ENCODE results near the gene CAMSAP1.

CAMSAP1 gene

DNA sequence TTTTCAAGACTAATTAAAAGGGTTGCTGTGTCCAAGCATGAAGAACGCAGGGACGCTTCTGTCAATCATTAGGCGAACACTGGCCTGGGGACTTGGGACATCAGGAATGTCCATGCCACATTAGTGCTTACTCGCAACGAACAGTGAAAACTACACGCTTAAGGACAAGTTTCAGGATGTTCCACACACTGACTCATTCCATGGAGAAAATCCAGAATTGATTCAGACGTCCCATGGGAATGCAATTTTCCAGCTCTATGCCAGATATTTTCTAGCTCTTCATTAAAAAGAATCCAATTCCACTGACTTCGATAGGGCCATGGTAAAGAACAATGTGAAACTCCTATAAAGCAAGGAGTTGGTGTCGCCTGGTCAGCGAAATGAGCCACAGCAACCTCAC, 98.2 kb downstream of the CAMSAP1 start:
- DNase-seq = no peak

DNA sequence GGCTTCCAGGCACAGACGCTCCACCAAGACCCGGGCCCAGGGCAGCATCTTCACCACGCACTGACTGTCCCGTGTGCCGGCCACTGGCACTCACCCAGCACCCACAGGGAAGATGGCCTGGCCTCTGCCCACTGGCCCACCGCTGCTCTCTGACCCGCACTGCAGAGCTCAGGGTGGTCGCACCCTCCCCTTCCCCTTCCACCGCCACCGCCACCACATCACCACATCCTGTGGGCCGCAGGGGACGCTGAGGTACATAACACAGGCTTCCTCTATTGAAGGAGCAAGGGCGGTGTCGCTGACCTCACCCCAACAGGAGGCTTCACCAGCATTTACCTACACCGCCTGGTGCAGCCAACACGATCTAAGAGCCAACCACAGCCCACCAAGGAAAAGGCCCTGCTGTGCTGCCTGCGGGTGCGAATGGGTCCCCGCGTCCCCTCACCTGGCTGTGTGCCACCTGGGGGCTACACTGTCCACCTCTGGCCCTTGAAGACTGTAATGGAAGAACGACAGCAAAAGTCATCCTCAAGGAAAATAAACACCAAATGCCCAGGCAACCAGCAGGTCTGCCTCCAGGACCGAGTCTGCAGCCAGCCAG, 101.8 kb downstream of the CAMSAP1 start:
- no peak for DNase-seq

DNA sequence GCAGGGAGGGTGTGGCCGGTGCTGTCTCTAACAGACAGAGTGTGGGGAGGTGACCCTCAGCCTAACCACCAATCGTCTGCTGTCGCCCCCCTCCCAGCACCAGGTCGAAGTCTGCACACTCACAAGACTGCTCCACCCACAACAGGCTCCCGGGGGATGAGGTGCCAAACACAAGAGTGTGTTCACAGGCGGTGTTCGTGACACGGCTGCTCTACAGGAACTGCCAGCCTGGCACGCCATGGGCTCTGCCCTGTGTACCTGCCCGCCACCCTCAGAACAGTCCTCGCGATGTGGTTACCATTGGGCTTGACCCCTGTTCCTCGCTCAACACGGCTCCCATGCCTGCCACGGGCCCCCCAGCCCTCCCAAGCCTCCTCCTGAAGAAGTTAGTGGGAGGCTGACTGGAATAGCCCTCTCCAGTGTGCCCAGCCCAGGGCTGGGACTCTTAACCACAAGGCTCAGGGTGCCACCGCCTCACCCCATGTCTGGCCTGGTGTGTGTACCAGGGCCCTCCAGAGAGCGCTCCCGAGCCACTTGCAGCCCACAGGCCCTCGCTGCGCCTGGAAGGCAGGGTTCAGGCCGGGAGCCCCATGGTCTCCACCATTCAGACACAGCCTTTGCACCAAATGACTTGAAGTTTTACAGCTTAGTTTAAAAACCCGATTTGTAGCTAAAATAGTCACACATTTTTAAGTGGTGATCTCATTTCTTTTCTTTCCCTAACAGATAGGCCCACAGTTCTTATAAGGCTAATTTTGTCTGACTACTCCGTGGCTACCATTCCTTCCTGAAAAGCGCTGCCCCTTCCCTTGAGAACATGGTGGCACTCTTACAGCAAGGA, 102.5 kb downstream of the CAMSAP1 start:
- no peak for DNase-seq

DNA sequence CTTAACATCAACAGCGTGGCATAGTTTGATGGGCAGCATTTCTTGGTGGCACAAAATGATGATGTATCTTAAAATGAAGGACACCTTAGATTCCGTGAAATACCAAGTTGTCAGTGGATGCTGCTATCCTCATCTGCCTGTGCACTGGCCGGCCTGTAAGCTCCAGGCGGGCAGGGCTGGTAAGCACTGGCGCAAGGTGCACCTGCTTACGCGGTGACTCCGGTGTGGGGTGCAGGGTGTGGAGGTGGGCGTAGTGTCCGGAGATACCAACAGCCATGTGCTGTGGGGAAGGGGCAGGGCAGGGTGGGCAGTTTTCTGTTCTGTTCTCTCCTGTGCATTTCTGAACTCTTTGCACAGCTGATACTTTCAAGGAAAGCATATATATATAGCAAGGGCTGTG, 103.9 kb downstream of the CAMSAP1 start:
- DNase-seq = no peak

DNA sequence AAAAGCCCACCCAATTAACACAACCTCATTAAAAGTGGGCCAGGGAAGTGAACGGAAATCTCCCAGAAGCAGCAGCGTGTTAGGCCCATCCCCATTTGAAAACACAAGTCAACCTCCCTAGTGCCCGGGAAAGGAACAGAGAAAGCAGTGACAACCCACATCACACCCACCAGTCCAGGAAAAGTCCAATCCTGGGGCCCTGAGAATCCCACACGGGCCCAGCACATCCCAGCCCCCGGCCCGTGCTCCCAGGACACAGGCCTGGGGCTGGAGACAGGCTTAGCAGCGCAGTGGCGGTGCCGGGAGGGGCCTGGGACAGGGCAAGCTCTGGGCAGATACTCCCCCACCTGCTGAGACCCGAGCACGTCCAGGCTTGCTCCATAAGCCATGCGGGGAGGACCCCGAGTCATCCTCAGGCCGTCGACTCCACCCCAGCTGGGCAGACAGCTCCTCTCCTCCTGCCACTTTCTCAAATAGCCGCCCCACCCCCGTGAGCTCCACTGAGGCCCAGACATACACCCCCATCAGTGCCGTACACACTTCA, 104.4 kb downstream of the CAMSAP1 start:
- DNase-seq = no peak

DNA sequence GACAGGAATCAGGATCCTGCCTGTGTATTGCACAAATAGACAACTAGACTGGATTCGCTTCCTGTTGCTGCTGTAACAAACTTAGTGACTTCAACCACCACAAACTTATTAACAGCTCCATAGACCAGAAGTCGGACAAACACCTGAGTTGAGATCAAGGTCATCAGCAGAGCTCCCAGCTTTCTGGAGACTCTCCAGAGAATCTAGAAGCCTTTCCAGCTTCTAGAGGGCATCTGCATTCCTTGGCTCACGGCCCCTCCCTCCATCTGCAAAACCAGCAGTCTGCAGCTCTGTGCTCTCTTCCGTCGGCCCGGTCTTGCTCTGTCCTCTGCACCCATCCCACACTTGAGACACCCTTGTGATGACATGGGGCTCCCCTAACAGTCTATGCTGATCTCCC, 106.3 kb downstream of the CAMSAP1 start:
- no peak for DNase-seq

DNA sequence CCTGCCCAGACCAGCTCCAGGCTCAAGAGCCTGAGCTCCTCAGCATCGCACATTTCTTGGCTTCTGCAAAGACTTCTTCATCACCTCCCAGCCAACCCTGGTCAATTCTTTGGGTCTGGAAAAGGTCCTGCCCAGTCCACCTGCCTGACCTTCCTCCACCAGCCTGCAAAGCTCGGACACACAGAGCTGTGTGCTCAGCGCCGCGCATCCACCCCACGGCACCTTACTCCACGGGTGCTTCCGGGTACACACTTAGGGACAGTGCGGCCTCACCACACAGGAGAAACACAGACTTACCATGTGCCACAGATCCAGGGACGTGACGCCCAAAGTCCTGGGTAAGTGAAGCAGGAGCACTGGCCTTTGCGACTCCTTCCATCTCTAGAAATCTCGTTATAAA, 108.1 kb downstream of the CAMSAP1 start:
- DNase-seq = no peak

DNA sequence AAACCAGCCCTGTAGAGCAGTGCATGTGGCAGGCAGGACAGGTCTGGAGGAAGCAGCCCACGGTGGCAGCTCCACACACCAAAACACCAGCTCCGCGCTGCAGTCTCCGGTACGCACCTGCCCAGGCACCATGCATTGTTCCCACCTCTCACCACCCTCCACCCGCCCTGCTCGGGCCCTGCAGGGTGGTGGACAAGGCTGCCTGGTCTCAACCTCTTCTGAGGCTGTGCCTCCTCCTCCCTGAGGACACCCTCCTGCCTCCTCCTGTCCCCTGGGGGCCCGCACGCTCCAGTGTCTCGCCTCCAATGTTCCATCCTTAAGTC, 109.1 kb downstream of the CAMSAP1 start:
- DNase-seq = no peak

DNA sequence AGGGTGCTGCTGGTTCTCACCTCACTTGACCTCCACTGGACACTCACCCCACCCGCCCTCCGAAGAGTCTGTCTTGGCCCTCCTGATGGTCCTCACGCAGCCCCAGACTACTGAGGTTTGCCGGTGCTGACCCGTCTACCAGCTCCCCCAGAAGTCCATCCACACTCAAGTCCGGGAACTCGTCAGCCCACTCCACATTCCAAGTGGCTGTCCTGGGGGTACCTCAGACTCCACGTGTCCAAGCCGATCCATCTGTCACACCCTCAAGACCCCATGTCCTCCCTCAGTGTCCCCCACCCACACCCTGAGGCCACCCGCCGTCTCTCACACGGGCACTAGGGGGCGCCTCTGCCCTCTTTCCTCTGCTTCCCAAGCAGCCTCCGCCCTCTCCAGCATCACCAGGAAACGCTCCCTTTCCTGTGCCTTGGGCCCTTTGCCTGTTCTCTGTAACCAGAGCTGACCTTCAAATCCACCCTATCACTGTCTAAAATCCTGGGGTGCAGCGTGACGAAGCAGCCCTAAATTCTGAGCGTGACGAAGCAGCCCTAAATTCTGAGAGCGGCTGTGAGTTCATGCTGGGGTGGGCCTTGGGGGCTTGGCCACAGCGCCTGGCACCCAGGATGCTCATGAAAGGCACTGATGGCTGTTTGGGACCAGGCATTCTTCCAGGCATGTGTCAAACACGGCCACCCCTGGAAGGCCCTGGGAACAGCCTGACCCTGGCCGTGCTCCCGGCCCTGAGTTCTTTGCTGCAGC, 109.7 kb downstream of the CAMSAP1 start:
- DNase-seq = peak; percentile 41

DNA sequence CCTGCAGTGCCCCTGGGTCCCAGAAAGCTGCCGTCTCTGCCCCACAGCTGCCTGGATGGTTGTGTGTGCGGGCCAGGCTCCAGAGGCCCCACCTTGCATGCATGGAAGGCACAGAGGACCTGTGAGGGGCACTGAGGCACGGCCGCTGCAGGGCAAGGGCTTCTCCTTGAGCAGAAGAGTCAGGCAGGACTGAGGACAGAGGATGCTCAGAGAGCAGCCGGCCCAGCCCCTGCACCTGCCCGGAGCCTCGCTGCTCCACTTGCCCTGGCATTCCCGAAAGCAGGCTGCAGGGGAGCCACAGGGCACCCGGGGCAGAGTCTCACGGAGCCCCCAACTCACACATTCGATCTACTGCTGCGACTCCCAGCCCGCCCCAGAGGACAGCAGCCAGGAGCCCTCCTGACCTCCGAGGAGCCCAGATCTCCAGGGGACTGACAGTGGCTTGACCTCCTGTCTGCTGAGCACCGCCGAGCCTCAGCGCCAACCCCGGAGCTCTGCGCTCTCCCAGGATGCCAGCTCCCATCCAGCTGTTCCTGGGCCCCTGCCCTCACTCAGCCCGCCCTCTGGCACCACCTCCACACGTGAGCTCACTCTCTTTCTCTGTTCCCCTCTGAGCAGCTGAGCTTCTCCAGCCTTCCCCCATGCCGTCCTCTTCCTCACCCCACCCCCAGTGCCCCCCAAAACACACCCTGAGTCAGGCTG, 110.4 kb downstream of the CAMSAP1 start:
- no peak for DNase-seq

DNA sequence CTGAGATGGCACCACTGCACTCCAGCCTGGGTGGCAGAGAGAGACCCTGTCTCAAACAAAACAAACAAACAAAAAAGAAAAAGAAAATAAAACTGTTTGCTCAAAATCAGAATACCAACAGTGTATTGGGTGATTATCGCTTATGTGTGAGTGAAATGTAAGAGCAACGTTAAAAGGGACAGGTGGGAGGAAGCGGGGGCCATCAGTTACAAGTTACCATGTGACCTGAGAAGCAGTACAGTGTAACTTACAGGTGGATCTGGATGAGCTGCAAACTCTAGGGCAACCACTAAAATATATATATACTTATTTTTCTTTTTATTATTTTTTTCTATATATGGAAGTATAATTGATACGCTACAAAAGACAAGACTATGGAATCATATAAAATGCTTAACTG, 112.0 kb downstream of the CAMSAP1 start:
- no peak for DNase-seq

DNA sequence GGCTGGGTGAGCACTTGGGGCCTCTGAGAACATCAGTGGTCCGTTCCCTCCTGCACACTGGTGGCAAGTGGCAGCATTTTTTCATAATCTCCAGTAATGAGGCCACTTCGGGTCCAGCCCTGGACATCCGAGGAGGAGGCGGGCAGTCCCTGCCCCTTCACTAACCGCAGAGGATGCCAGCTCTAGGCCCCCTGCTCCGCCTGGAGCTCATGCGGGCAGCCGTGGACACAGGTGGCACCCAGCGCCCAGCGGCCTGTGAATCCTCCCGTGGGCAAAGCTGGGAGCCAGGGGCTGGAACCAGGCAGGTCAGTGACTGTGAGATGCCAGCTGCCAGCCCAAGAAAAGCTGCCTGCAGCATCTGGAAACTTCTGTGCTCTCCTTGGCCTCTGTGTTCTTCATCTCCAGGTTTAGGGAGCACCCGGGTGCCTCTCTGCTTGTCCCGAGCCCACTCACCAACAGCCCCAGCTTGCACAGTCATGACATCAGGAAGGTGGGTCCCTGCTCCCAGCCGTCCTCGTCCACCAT, 112.9 kb downstream of the CAMSAP1 start:
- DNase-seq = no peak

DNA sequence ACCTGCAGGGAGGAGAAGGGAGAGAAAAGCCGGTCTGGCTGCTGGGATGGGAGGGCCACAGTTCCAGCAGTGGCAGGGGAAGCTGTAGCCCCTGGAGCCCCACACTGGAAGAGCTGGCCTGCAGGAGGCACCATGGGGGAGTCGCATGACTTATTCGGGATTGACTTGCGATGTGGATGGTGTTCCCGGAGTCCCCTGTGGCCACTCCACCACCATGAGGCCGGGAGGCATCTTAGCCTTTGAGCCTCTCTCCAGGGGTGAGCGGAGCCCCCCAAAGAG, 113.3 kb downstream of the CAMSAP1 start:
- DNase-seq = no peak

DNA sequence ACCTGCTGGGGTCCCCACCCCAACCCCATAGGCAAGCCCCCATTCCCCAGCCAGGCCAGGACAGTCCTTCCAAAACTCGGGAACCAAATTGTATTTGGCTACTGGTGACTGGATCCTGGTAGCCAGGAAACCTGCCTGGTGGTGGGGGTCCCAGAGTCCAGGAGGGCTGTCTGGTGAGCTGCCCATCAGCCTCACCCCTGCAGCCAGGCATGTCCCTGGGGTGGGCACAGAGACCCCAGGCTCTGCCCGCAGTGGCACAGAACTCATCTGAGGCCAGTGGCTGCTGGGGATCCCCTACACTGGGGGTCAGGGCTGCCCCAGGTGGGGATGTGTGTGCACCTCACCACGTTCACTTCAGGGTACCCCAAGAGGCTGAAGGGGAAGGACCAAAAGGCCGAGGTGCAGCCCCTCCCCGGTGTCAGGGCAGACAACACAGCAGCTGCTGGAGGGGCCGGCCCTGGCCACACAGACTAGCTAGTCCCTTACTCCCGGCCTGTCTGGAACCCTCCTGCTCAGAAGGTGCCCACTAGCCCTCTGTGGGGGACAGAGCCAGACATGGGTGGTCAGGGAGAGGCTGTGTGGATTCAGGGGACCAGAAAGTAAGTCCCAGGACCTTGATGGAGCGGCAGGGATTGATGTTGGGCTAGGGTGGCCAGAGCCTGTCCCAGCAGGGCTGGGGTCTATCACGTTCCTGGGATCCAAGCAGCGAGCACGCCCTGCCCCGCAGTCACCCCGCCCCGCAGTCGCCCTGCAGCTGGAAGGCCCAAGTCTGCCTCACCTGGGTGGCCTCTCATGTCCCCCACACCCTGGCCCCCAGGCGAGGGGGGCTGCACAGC, 113.9 kb downstream of the CAMSAP1 start:
- no peak for DNase-seq

DNA sequence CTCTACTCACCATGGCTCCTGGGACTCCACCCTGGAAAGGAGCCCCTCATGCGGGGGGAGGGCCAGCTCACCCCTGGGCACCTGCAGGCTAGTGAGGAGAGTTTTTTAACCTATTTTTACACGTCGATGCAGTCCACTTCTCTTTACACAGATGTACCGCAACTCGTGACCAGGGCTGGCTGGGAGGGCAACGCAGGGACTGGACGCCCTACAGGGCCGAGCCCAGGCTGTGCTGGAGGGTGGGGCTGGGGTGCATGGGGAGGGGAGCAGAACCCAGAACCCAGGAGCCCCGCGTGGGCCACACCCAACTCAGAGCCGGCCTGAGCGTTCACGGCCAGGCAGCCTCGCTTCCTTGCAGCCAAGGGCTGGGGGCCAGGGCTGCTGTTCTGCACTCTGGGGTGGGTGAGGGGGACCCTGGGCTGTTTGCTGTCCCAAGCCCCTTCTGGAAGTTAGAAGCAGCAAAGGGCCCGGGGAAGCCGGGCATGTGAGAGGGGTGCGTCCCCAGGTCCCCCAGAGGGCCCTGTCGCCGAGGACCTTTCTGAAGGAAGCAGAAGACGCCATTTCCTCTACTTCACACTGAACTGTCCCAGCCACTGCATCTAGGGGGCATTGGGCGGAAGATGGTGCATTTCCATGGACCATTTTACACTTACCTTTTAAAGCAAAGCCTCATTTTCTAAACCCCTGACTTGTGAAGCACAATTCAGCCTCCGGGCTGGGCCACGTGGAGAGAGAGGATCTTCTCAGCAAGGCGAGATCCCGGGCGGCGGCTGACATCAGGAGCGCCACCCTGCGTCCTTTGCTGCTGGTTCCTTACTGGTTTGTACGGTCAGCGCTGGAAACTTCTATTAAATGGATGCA, 114.8 kb downstream of the CAMSAP1 start:
- DNase-seq = no peak

DNA sequence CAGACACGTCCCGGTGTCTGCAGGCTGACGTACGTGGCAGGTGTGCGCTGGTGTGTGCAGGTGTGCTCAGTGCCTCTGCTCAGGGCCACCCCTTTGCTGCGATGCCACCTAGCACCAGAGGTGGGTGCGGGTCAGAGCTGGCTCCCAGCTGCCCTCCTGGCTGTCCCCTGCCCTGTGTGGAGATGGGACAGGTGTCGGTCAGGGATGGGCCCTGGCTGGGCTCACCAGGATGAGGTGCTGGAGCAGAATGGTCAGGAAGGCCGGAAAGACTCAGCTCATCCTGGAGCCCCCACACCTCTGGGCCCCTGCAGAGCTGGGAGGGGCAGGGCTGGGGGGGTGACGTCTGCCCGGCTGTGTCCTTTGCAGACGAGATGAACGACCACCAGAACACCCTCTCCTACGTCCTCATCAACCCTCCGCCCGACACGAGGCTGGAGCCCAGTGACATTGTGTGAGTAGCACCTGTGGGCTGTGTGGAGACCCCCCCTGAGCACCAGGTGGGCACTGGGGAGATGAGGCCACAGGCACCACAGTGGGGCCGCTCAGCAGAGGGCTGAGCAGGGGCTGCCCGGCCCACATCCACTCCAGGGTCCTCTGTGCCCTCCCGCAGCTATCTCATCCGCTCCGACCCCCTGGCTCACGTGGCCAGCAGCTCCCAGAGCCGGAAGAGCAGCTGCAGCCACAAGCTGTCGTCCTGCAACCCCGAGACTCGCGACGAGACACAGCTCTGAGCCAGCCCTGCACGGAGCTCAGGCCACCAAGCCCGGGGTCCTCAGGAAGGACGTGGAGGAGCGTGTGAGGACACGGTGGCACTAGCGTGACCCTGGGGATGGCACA, 115.7 kb downstream of the CAMSAP1 start:
- peak; percentile 14 for DNase-seq

DNA sequence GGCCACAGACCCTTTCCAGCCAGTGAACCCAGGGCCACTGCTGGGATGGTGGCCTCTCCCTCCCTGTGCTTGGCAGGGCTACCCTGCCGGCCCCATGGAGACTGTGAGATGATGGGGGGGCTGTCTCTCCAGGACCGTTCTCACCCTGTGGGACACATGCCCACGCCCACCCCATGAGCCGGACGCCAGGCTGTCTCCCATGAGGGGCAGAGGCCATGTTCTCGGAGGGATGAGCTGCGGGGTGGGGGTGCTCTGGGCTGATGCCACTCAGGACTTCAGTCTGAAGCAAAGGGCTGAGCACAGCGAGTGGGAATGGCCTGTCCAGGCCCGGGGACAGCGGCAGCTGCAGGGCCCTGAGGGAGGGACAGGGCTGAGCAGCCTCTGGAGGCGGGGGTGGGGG, 116.5 kb downstream of the CAMSAP1 start:
- DNase-seq = no peak

DNA sequence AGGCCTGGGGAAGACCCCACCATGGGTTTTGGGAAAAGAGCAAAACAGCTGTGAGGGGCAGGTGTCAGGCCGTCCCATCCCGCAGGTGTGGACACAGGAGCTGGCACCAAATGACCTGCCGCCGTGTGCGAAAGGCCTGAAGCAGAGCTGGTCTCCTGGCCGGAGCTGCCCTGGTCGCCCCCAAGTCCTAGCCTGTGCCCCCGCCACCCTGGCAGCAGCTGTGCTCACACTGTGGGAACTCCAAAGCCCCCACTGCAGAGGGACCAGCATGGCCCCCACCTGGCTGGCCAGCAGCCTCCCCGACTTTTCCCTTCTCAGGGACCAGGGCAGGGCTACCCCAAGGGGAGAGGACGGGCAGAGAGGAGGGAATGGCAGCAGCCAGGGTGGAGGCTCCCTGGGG, 117.0 kb downstream of the CAMSAP1 start:
- no peak for DNase-seq

DNA sequence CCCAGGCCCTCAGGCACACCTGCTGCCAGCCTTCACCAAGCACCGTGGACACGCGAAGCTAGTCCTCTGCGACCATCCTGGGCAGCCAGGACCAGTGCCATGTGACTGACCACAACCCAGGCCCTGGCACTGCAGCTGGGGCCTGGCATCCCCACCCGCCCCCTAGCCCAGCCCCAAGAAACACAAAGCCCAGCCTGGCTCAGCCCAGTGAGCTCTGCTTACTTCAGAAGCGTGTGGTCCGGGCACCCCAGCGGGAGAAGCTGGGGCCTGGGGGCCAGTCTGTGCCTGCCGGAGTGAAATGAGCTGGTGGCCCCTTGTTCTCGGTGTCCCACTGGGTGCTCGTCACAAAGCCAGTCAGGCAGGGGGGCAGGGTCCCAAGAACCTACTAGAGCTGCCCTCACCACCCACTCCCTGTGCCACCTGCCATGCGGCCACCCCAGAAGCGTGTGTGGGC, 117.5 kb downstream of the CAMSAP1 start:
- DNase-seq = no peak

Measured in NCI-H510A treated with DMSO at 0.1 percent for 48 hours (cell line).